ENCODE data around the gene FAM25G. TPM values are rescaled to one million over a fixed set of nuclear protein-coding genes. Genes with fewer than 3 reads are reported as not detected.

FAM25G gene
- total and polyA plus RNA-seq, 3 experiments from 2014 or later: not detected

GRCh38 chr10:47447705-47448104 lies 43.8 kb downstream of the FAM25G start:
- Histone ChIP-seq H3K27ac (ENCODE audit: low read depth, low read length) (no peak overlapping the region), H3K4me3 (ENCODE audit: low read length) (no peak overlapping the region), H3K27me3 (ENCODE audit: insufficient read depth, low read length, poor library complexity, severe bottlenecking) (no peaks in the 10 kb centered on the region), H3K36me3 (ENCODE audit: insufficient read depth, low read length) (no peaks in the 10 kb centered on the region), H3K4me1 (ENCODE audit: insufficient read depth, low read length) (no peaks in the 10 kb centered on the region), H3K9me3 (ENCODE audit: low read length) (no peaks in the 10 kb centered on the region)
- H3K27me3 Mint-ChIP-seq: peaks cover 3 to 4% of the 10 kb centered on the region in 2 donors
- peaks cover 0 to 3% (median 0%) of the 10 kb centered on the region in 3 donors for H3K36me3 Mint-ChIP-seq
- ChIA-PET POLR2A (no interaction called here), CTCF (no interaction called here)
- peaks cover 10 to 17% (median 13%) of the 10 kb centered on the region in 5 donors for H3K9me3 Mint-ChIP-seq
- no peak overlapping the region for H3K27ac Mint-ChIP-seq
- no peak overlapping the region for H3K4me3 Mint-ChIP-seq
- H3K4me1 Mint-ChIP-seq: peaks cover 0 to 3% (median 0%) of the 10 kb centered on the region in 3 donors
- DNase-seq: no peak

- Histone ChIP-seq H3K4me1 (ENCODE audit: insufficient read depth, low read length) (no peaks in the 10 kb centered on the region), H3K27me3 (ENCODE audit: insufficient read depth, low read length, poor library complexity, severe bottlenecking) (no peaks in the 10 kb centered on the region), H3K36me3 (ENCODE audit: insufficient read depth, low read length) (no peaks in the 10 kb centered on the region), H3K4me3 (ENCODE audit: low read length) (no peak overlapping the region), H3K27ac (ENCODE audit: low read depth, low read length) (no peak overlapping the region), H3K9me3 (ENCODE audit: low read length) (no peaks in the 10 kb centered on the region)
- H3K4me3 Mint-ChIP-seq: no peak overlapping the region
- CTCF ChIA-PET: no interaction called here
- peaks cover 10 to 20% (median 15%) of the 10 kb centered on the region in 5 donors for H3K9me3 Mint-ChIP-seq
- H3K4me1 Mint-ChIP-seq: peaks cover 0 to 3% (median 0%) of the 10 kb centered on the region in 3 donors
- peaks cover 7 to 9% of the 10 kb centered on the region in 2 donors for H3K27me3 Mint-ChIP-seq
- H3K27ac Mint-ChIP-seq: no peak overlapping the region
- POLR2A ChIA-PET: no interaction called here
- H3K36me3 Mint-ChIP-seq: peaks cover 0 to 3% (median 0%) of the 10 kb centered on the region in 3 donors
- DNase-seq: no peak
Measured at GRCh38 chr10:47447209-47447608, 44.3 kb downstream of the FAM25G start.

GRCh38 chr10:47445720-47446119 lies 45.8 kb downstream of the FAM25G start:
- Histone ChIP-seq H3K27ac (ENCODE audit: low read depth, low read length) (no peak overlapping the region), H3K27me3 (ENCODE audit: insufficient read depth, low read length, poor library complexity, severe bottlenecking) (no peaks in the 10 kb centered on the region), H3K9me3 (ENCODE audit: low read length) (no peaks in the 10 kb centered on the region), H3K4me1 (ENCODE audit: insufficient read depth, low read length) (no peaks in the 10 kb centered on the region), H3K4me3 (ENCODE audit: low read length) (no peak overlapping the region), H3K36me3 (ENCODE audit: insufficient read depth, low read length) (no peaks in the 10 kb centered on the region)
- H3K4me1 Mint-ChIP-seq: peaks cover 0 to 3% (median 0%) of the 10 kb centered on the region in 3 donors
- H3K27ac Mint-ChIP-seq: no peak overlapping the region
- peaks cover 0 to 3% (median 0%) of the 10 kb centered on the region in 3 donors for H3K36me3 Mint-ChIP-seq
- no peak overlapping the region for H3K4me3 Mint-ChIP-seq
- ChIA-PET CTCF (no interaction called here), POLR2A (no interaction called here)
- peaks cover 10 to 23% (median 15%) of the 10 kb centered on the region in 5 donors for H3K9me3 Mint-ChIP-seq
- DNase-seq: no peak
- peaks cover 12 to 21% of the 10 kb centered on the region in 2 donors for H3K27me3 Mint-ChIP-seq

- Histone ChIP-seq H3K27ac (ENCODE audit: low read depth, low read length) (no peak overlapping the region), H3K27me3 (ENCODE audit: insufficient read depth, low read length, poor library complexity, severe bottlenecking) (no peaks in the 10 kb centered on the region), H3K9me3 (ENCODE audit: low read length) (no peaks in the 10 kb centered on the region), H3K36me3 (ENCODE audit: insufficient read depth, low read length) (no peaks in the 10 kb centered on the region), H3K4me1 (ENCODE audit: insufficient read depth, low read length) (no peaks in the 10 kb centered on the region), H3K4me3 (ENCODE audit: low read length) (no peak overlapping the region)
- peaks cover 0 to 3% (median 0%) of the 10 kb centered on the region in 3 donors for H3K36me3 Mint-ChIP-seq
- H3K4me1 Mint-ChIP-seq: peaks cover 0 to 2% (median 0%) of the 10 kb centered on the region in 3 donors
- POLR2A ChIA-PET: no interaction called here
- H3K27me3 Mint-ChIP-seq: peaks cover 17 to 29% of the 10 kb centered on the region in 2 donors
- CTCF ChIA-PET: no interaction called here
- H3K27ac Mint-ChIP-seq: no peak overlapping the region
- H3K4me3 Mint-ChIP-seq: no peak overlapping the region
- no peak for DNase-seq
- peaks cover 10 to 23% (median 16%) of the 10 kb centered on the region in 5 donors for H3K9me3 Mint-ChIP-seq
Measured at GRCh38 chr10:47444047-47444446, 47.5 kb downstream of the FAM25G start.

- ChIA-PET CTCF (no interaction called here), POLR2A (no interaction called here)
- no peaks in the 10 kb centered on the region for H3K4me1 ChIP-seq (ENCODE audit: insufficient read depth, low read length)
- Mint-ChIP-seq H3K4me3 (no peak overlapping the region), H3K4me1 (no peaks in the 10 kb centered on the region), H3K36me3 (peaks cover 0 to 3% (median 0%) of the 10 kb centered on the region in 3 donors), H3K9me3 (peaks cover 10 to 30% (median 22%) of the 10 kb centered on the region in 5 donors), H3K27me3 (peaks cover 19 to 36% of the 10 kb centered on the region in 2 donors), H3K27ac (no peak overlapping the region)
- H3K9me3 ChIP-seq (ENCODE audit: low read length): no peaks in the 10 kb centered on the region
- no peak for DNase-seq
- H3K36me3 ChIP-seq (ENCODE audit: insufficient read depth, low read length): no peaks in the 10 kb centered on the region
- no peaks in the 10 kb centered on the region for H3K27me3 ChIP-seq (ENCODE audit: insufficient read depth, low read length, poor library complexity, severe bottlenecking)
- H3K4me3 ChIP-seq (ENCODE audit: low read length): no peak overlapping the region
- H3K27ac ChIP-seq (ENCODE audit: low read depth, low read length): no peak overlapping the region
Measured at GRCh38 chr10:47443145-47443544, 48.4 kb downstream of the FAM25G start.

- H3K27me3 Mint-ChIP-seq: peaks cover 18 to 41% of the 10 kb centered on the region in 2 donors
- CTCF ChIA-PET: no interaction called here
- POLR2A ChIA-PET: no interaction called here
Measured at GRCh38 chr10:47442351-47442750, 49.1 kb downstream of the FAM25G start.

GRCh38 chr10:47441938-47442337 lies 49.6 kb downstream of the FAM25G start:
- no peak overlapping the region for H3K4me3 Mint-ChIP-seq
- ChIA-PET POLR2A (no interaction called here), CTCF (no interaction called here)
- H3K4me1 ChIP-seq (ENCODE audit: insufficient read depth, low read length): no peaks in the 10 kb centered on the region
- no peak overlapping the region for H3K4me3 ChIP-seq (ENCODE audit: low read length)
- H3K27me3 Mint-ChIP-seq: peaks cover 18 to 42% of the 10 kb centered on the region in 2 donors
- no peak overlapping the region for H3K27ac Mint-ChIP-seq
- H3K9me3 ChIP-seq (ENCODE audit: low read length): no peaks in the 10 kb centered on the region
- peaks cover 10 to 30% (median 23%) of the 10 kb centered on the region in 5 donors for H3K9me3 Mint-ChIP-seq
- no peak for DNase-seq
- no peaks in the 10 kb centered on the region for H3K4me1 Mint-ChIP-seq
- H3K27ac ChIP-seq (ENCODE audit: low read depth, low read length): no peak overlapping the region
- H3K36me3 Mint-ChIP-seq: peaks cover 0 to 3% (median 0%) of the 10 kb centered on the region in 3 donors
- H3K36me3 ChIP-seq (ENCODE audit: insufficient read depth, low read length): no peaks in the 10 kb centered on the region
- H3K27me3 ChIP-seq (ENCODE audit: insufficient read depth, low read length, poor library complexity, severe bottlenecking): no peaks in the 10 kb centered on the region

More at GRCh38 chr10:47442351-47442750, 49.1 kb downstream of the FAM25G start:
- Mint-ChIP-seq H3K4me1 (no peaks in the 10 kb centered on the region), H3K36me3 (peaks cover 0 to 3% (median 0%) of the 10 kb centered on the region in 3 donors), H3K9me3 (peaks cover 10 to 30% (median 22%) of the 10 kb centered on the region in 5 donors), H3K4me3 (no peak overlapping the region), H3K27ac (no peak overlapping the region)
- Histone ChIP-seq H3K9me3 (ENCODE audit: low read length) (no peaks in the 10 kb centered on the region), H3K27ac (ENCODE audit: low read depth, low read length) (no peak overlapping the region), H3K4me1 (ENCODE audit: insufficient read depth, low read length) (no peaks in the 10 kb centered on the region), H3K4me3 (ENCODE audit: low read length) (no peak overlapping the region), H3K27me3 (ENCODE audit: insufficient read depth, low read length, poor library complexity, severe bottlenecking) (no peaks in the 10 kb centered on the region), H3K36me3 (ENCODE audit: insufficient read depth, low read length) (no peaks in the 10 kb centered on the region)
- no peak for DNase-seq

- Histone ChIP-seq H3K27me3 (ENCODE audit: insufficient read depth, low read length, poor library complexity, severe bottlenecking) (no peaks in the 10 kb centered on the region), H3K36me3 (ENCODE audit: insufficient read depth, low read length) (no peaks in the 10 kb centered on the region), H3K9me3 (ENCODE audit: low read length) (no peaks in the 10 kb centered on the region), H3K27ac (ENCODE audit: low read depth, low read length) (no peak overlapping the region), H3K4me3 (ENCODE audit: low read length) (no peak overlapping the region), H3K4me1 (ENCODE audit: insufficient read depth, low read length) (no peaks in the 10 kb centered on the region)
- Mint-ChIP-seq H3K27ac (no peak overlapping the region), H3K4me1 (no peaks in the 10 kb centered on the region), H3K9me3 (peaks cover 2 to 21% (median 17%) of the 10 kb centered on the region in 5 donors), H3K36me3 (peaks cover 0 to 2% (median 0%) of the 10 kb centered on the region in 3 donors), H3K27me3 (peaks cover 20 to 50% of the 10 kb centered on the region in 2 donors), H3K4me3 (no peak overlapping the region)
- DNase-seq: no peak
- ChIA-PET CTCF (interaction anchor here (0.9 kb wide), 1 partner anchor 10 kb away, joined by 3 read pairs; no protein-coding TSS in a partner anchor), POLR2A (no interaction called here)
Measured at GRCh38 chr10:47440207-47440606, 51.3 kb downstream of the FAM25G start.
